NCI-H226 (cell line): Measurements from ENCODE around the gene TRAK2.
A peak's percentile ranks its signal among the peaks of the same experiment; 100 is the strongest.
"Not testable (repeated sequence)": the region's sequence is repeated elsewhere in the genome, so short reads cannot be mapped to it uniquely, and the experiment has no call there.

Experiments
- DNase-seq: peaks from one replicate; pipeline ENCODE4 v3.0.0-alpha.2; 2015

The TRAK2 gene

GRCh38 chr2:201451292-201452057, at the start of gene TRAK2, which contains the start of gene STRADB:
Gene TRAK2 (minus strand): TSS chr2:201451458. CDS start chr2:201420507, 30,951 bp downstream.
Gene STRADB (plus strand): TSS chr2:201451740. CDS start chr2:201454841, 3,101 bp downstream.
- DNase-seq = peak; percentile 67

- no peak for DNase-seq
These were observed 49.3 kb upstream of the TRAK2 start for GRCh38 chr2:201500534-201500933.

GRCh38 chr2:201496785-201497184, 45.5 kb upstream of the TRAK2 start:
- DNase-seq = no peak

- no peak for DNase-seq
These were observed 39.0 kb upstream of the TRAK2 start for GRCh38 chr2:201490291-201490690.

GRCh38 chr2:201484805-201485204, 33.5 kb upstream of the TRAK2 start:
- DNase-seq = no peak

GRCh38 chr2:201483758-201484157, 32.5 kb upstream of the TRAK2 start:
- DNase-seq = not testable (repeated sequence)

- DNase-seq = no peak
These were observed 32.1 kb upstream of the TRAK2 start for GRCh38 chr2:201483342-201483741.

- DNase-seq = no peak
These were observed 31.3 kb upstream of the TRAK2 start for GRCh38 chr2:201482543-201482942.

GRCh38 chr2:201472411-201472810, 21.2 kb upstream of the TRAK2 start:
- DNase-seq = no peak

- no peak for DNase-seq
These were observed 20.6 kb upstream of the TRAK2 start for GRCh38 chr2:201471732-201472393.

- DNase-seq = no peak
These were observed 19.8 kb upstream of the TRAK2 start for GRCh38 chr2:201470821-201471731.

- DNase-seq = no peak
These were observed 16.4 kb upstream of the TRAK2 start for GRCh38 chr2:201467666-201468065.

- DNase-seq = no peak
These were observed 14.9 kb upstream of the TRAK2 start for GRCh38 chr2:201466050-201466675.

- no peak for DNase-seq
These were observed 14.3 kb upstream of the TRAK2 start for GRCh38 chr2:201465524-201465971.

GRCh38 chr2:201464547-201464946, 13.3 kb upstream of the TRAK2 start:
- DNase-seq = no peak

GRCh38 chr2:201460532-201460931, 9.3 kb upstream of the TRAK2 start:
- no peak for DNase-seq

GRCh38 chr2:201458381-201458780, 7.1 kb upstream of the TRAK2 start:
- no peak for DNase-seq

GRCh38 chr2:201452922-201453643, 1.8 kb upstream of the TRAK2 start:
- no peak for DNase-seq

- DNase-seq = no peak
These were observed 1.0 kb upstream of the TRAK2 start for GRCh38 chr2:201452058-201452921.

- DNase-seq = no peak
These were observed 335 bp downstream of the TRAK2 start for GRCh38 chr2:201450954-201451291.

- no peak for DNase-seq
These were observed 2.6 kb downstream of the TRAK2 start for GRCh38 chr2:201448701-201449100.
